HG03103 (cell line): Measurements from ENCODE around the gene FAM227A.

Experiments used
- ATAC-seq: cut with Tn5 transposase; IDR thresholded peaks from one replicate; pipeline ENCODE4 v1.9.1; 2021; ENCODE audit warnings: low read depth; ENCODE audit not compliant: unreplicated experiment

FAM227A gene

GRCh38 chr22:38554281-38554680 lies 101.9 kb downstream of the FAM227A start:
- no peak for ATAC-seq

- no peak for ATAC-seq
Measured at GRCh38 chr22:38549101-38549894, 106.9 kb downstream of the FAM227A start.

GRCh38 chr22:38540701-38541100 lies 115.5 kb downstream of the FAM227A start:
- ATAC-seq = no peak

GRCh38 chr22:38531251-38531938 lies 124.8 kb downstream of the FAM227A start:
- no peak for ATAC-seq
